Left ventricle myocardium inferior (tissue), 1 donor: ENCODE measurements around the gene MYH9. TPM values are rescaled to one million over a fixed set of nuclear protein-coding genes. Genes with fewer than 3 reads are reported as not detected.
A peak's percentile ranks its signal among the peaks of the same experiment; 100 is the strongest.

Source experiments
- DNase-seq: peaks from one replicate; pipeline ENCODE4 v3.0.0-alpha.2; 2020
- H3K27ac ChIP-seq: fragments of 200-600 bp; replicated peaks from 2 replicates; pipeline ENCODE4 v1.8.0; 2021
- H3K27me3 ChIP-seq: fragments of 200-600 bp; 2 replicates; pipeline ENCODE4 v1.8.0; 2021; ENCODE audit warnings: low read depth
- H3K36me3 ChIP-seq: fragments of 200-600 bp; 2 replicates; pipeline ENCODE4 v1.8.0; 2021
- H3K4me1 ChIP-seq: fragments of 200-600 bp; 2 replicates; pipeline ENCODE4 v1.8.0; 2021
- H3K4me3 ChIP-seq: fragments of 200-600 bp; 2 replicates; pipeline ENCODE4 v1.8.0; 2021; ENCODE audit warnings: mild to moderate bottlenecking, moderate library complexity
- H3K9me3 ChIP-seq: fragments of 200-600 bp; replicated peaks from 2 replicates; pipeline ENCODE4 v1.8.0; 2021
- intact Hi-C: fragments of 100-400 bp; cut with micrococcal nuclease; formaldehyde crosslinking; loops from one replicate; pipeline ENCODE4 v1.11.0; 2022
- total RNA-seq: library from RNA; stranded (reverse); fragmentation: NEBNext Ultra II Directional; extraction: Animal tissue kit (Norgen Biotek cat#: 25700); gene quantifications from one replicate; pipeline ENCODE4 v1.2.1, GENCODE V29; 2021
- TF ChIP-seq, protein P1 (sequence below): fragments of 200-600 bp; IDR thresholded peaks from 2 replicates; pipeline ENCODE4 v1.8.0; 2021; ENCODE audit warnings: antibody characterized with exemption, mild to moderate bottlenecking, borderline replicate concordance
- donor health status: DM: no; HTN: yes; CAD: no; lungs with severe emphysema.

Gene MYH9
- total RNA-seq, 1 donor from 2014 or later = 150 TPM

GRCh38 chr22:36336246-36337182 is 51.3 kb downstream of the MYH9 start:
- intact Hi-C loops = loop anchor here (10.0 kb wide), 1 partner anchor 48 kb away; the partner anchor contains the start of gene MYH9
- H3K36me3 ChIP-seq = peaks cover 68% of the 10 kb centered on the region

GRCh38 chr22:36335621-36336020 is 52.1 kb downstream of the MYH9 start:
- intact Hi-C loops = loop anchor here (10.0 kb wide), 1 partner anchor 49 kb away; the partner anchor contains the start of gene MYH9
- H3K36me3 ChIP-seq = peaks cover 59% of the 10 kb centered on the region
- TF ChIP-seq, protein P1, sequence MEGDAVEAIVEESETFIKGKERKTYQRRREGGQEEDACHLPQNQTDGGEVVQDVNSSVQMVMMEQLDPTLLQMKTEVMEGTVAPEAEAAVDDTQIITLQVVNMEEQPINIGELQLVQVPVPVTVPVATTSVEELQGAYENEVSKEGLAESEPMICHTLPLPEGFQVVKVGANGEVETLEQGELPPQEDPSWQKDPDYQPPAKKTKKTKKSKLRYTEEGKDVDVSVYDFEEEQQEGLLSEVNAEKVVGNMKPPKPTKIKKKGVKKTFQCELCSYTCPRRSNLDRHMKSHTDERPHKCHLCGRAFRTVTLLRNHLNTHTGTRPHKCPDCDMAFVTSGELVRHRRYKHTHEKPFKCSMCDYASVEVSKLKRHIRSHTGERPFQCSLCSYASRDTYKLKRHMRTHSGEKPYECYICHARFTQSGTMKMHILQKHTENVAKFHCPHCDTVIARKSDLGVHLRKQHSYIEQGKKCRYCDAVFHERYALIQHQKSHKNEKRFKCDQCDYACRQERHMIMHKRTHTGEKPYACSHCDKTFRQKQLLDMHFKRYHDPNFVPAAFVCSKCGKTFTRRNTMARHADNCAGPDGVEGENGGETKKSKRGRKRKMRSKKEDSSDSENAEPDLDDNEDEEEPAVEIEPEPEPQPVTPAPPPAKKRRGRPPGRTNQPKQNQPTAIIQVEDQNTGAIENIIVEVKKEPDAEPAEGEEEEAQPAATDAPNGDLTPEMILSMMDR = no peak

More at GRCh38 chr22:36336246-36337182, 51.3 kb downstream of the MYH9 start:
- DNase-seq = no peak
- H3K4me3 ChIP-seq = peak overlapping the region; percentile 26
- TF ChIP-seq, protein P1 = no peak
- no peaks in the 10 kb centered on the region for H3K27me3 ChIP-seq
- no peaks in the 10 kb centered on the region for H3K9me3 ChIP-seq
- peaks cover 100% of the 10 kb centered on the region for H3K4me1 ChIP-seq
- peak overlapping the region; percentile 100 for H3K27ac ChIP-seq

GRCh38 chr22:36334821-36335603 is 52.8 kb downstream of the MYH9 start:
- H3K27me3 ChIP-seq = no peaks in the 10 kb centered on the region
- peak overlapping the region; percentile 100 for H3K27ac ChIP-seq
- TF ChIP-seq, protein P1 = no peak
- no peaks in the 10 kb centered on the region for H3K9me3 ChIP-seq
- peak overlapping the region; percentile 14 for H3K4me3 ChIP-seq
- no peak for DNase-seq
- H3K36me3 ChIP-seq = peaks cover 53% of the 10 kb centered on the region
- H3K4me1 ChIP-seq = peaks cover 100% of the 10 kb centered on the region
- intact Hi-C loops = loop anchor here (10.0 kb wide), 1 partner anchor 50 kb away; the partner anchor contains the start of gene MYH9

More at GRCh38 chr22:36335621-36336020, 52.1 kb downstream of the MYH9 start:
- no peak for DNase-seq
- Histone ChIP-seq H3K27me3 (no peaks in the 10 kb centered on the region), H3K9me3 (no peaks in the 10 kb centered on the region), H3K4me3 (peak overlapping the region; percentile 14), H3K27ac (peak overlapping the region; percentile 100), H3K4me1 (peaks cover 100% of the 10 kb centered on the region)

DNA sequence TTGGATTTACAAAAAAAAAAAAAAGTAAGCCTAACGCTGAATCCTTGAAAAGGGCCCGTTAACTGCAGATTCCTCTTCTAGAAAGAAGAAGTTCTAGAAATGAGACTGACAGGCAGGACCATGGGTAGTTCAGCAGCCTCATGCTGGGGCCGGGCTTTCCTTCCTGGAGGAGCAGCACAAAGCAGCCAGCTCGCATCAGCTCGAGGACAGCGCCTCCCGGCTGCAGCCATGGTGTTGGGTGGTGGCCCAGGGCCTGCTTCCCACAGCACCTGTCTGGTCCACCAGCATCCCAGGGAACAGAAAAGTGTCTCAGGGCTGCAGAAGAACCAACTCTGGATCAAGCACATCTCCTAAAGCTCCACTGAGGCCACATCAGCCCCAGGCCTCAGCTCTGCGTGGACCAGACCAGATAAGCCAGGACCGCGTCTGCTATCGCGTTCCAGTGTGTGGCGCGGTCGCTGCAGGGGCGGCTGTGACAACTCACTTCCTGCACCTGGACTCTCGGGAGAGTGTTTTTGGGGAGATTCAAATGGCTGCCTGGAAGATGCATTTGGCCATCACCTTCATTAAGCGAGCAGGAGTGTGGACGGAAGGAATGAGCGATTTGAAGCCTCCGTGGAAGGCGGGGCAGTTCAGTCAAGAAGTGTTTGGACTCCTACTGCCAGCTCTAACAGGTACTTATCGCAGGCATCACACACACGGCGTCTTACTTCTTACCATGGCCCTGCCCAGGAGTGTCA is 53.5 kb downstream of the MYH9 start:
- Histone ChIP-seq H3K4me3 (peak overlapping the region; percentile 14), H3K9me3 (no peaks in the 10 kb centered on the region), H3K27me3 (no peaks in the 10 kb centered on the region), H3K27ac (peak overlapping the region; percentile 100), H3K36me3 (peaks cover 45% of the 10 kb centered on the region), H3K4me1 (peaks cover 100% of the 10 kb centered on the region)
- TF ChIP-seq, protein P1 = peak; percentile 37
- DNase-seq = peak; percentile 61
- intact Hi-C loops = loop anchor here (10.0 kb wide), 1 partner anchor 51 kb away; the partner anchor contains the start of gene MYH9
